C4-2B (cell line): ENCODE results near the gene PDE1A.

Source experiments
- ZFX ChIP-seq: fragments of 450-650 bp; IDR thresholded peaks from 2 replicates; pipeline ENCODE4 v1.6.1; 2017
- TF ChIP-seq, protein P1 (sequence below): fragments of 450-650 bp; conservative IDR thresholded peaks from 2 replicates; pipeline ENCODE4 v1.5.1; 2017; ENCODE audit warnings: mild to moderate bottlenecking

DNA sequence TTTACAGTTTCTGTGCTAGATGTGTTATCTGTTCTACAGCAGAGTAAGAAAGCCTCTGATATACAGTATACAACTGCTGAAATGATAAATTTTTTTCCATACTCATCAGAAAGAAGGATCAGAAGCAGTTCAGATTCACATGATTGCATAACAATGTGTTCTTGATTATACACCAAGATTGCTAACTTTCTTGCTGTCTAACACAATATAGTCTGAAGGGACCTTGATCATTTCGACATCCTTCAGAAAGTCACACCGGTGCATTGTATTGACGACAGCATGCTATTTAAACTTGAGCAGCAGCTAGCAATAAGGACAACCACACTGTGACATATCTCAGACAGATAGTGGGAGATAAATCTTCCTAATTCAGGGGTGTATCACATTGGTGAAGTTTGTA lies 127.2 kb downstream of the PDE1A start:
- TF ChIP-seq, protein P1, sequence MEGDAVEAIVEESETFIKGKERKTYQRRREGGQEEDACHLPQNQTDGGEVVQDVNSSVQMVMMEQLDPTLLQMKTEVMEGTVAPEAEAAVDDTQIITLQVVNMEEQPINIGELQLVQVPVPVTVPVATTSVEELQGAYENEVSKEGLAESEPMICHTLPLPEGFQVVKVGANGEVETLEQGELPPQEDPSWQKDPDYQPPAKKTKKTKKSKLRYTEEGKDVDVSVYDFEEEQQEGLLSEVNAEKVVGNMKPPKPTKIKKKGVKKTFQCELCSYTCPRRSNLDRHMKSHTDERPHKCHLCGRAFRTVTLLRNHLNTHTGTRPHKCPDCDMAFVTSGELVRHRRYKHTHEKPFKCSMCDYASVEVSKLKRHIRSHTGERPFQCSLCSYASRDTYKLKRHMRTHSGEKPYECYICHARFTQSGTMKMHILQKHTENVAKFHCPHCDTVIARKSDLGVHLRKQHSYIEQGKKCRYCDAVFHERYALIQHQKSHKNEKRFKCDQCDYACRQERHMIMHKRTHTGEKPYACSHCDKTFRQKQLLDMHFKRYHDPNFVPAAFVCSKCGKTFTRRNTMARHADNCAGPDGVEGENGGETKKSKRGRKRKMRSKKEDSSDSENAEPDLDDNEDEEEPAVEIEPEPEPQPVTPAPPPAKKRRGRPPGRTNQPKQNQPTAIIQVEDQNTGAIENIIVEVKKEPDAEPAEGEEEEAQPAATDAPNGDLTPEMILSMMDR: no peak
- TF ChIP-seq ZFX: no peak
